GM11168 (cell line): ENCODE measurements around the gene FRMD4A.

Experiments used
- in situ Hi-C: fragments of 300-500 bp; cut with MboI; formaldehyde crosslinking; loops from one replicate; pipeline ENCODE4 v1.12.0; 2022; ENCODE audit warnings: low sequenced_read_pairs; ENCODE audit not compliant: unreplicated experiment

The FRMD4A gene

DNA sequence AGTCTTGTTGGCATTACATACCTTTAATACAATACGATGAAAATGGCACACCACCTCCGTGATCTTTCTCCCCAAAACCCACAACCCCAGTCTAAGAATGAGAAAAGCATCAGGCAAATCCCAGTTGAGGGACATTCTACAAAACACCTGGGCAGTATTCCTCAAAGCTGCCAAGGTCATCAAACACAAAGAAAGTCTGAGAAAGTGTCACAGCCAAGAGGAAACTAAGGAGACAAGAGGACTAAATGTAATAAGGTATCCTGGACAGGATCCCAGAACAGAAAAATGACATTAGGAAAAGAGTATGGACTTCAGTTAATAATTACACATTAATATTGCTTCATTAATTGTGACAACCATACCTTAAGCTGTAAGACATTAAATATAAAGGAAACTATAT lies 14.5 kb upstream of the FRMD4A start:
- in situ Hi-C loops, result no loop called here

DNA sequence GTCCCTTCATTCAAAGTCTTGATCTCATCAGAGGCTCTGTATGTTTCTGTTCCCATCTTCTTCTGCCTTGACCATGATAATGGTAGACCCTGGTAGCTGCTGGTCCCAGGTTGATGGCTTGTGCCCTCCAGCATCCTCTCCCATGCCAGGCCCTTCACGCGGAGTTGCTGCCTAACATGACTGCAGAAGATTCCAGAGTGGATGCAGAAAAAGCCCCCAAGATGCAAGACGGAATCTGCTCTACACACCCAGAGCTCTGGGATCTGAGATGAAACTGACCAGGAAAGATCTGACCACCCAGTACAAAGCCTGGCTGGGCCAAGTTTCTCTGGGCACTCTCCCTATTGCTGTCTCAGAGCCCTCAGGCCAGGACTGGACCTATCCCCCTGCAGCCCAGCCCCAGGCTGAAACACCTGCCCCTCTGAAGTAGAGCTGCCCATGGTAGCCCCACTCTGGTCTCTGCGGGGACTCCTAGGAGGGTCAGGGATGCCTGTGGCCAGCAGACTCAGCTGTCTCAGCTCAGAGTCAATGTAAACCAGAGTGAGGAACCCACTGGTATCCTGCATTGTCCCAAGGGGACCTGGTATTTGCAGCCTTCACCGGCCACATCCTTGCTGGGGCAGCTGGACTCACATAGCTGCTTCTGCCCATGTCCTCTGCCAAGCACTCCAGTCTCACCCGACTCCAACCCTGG lies 9.5 kb upstream of the FRMD4A start:
- in situ Hi-C loops, result no loop called here

DNA sequence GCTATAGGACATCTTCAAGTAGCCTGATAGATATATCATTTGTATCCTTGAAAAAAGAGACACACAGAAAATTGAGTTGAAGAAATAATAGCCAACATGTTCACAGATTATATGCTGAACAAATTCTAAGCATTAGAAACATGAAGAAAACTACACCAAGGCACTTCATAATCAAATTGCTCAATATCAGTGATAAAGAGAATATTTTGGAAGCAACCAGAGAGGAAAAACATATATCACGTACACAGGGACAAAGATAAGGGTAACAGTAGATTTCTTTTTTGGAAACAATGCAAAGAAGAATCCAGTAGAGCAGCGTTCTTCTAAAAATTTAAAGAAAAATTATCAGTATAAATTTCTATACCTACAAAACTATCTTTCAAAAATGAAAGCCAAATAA lies 6.0 kb upstream of the FRMD4A start:
- in situ Hi-C loops, result no loop called here

DNA sequence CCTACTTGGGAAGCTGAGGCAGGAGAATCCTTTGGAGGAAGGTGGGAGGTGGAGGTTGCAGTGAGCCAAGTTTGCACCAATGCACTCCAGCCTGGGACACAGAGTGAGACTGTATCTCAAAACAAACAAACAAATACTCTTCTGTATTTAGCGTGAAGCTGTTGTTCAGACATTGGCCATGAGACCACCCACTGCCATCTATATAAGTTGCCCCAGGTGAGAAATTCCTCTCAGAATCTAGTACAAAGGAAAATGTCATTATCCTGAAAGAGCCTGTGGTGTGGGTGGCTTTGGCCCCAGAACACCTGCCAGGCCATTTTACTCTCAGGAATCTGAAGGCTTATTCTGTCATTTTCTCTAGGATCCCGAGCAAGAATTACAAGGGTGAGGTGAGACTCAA lies 4.0 kb upstream of the FRMD4A start:
- in situ Hi-C loops, result no loop called here

DNA sequence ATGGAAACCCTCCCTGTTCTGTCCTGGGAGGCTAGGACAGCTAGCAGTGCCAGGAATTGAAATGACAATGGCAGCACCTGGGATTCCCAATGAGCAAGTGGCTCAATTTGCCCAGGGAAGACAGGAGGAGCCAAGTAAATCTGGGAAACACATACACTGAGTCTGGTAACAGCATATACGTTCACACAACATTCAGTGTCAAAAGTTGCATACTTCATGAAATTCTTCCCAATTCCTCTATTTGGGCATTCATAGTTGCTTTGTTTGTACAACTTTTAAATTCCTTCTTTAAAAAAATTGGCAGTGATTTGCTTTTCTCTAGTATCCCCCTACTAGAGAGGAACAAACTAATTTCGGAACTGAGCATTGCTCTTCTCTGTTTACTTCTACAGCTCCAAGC lies 2.9 kb upstream of the FRMD4A start:
- in situ Hi-C loops, result no loop called here

DNA sequence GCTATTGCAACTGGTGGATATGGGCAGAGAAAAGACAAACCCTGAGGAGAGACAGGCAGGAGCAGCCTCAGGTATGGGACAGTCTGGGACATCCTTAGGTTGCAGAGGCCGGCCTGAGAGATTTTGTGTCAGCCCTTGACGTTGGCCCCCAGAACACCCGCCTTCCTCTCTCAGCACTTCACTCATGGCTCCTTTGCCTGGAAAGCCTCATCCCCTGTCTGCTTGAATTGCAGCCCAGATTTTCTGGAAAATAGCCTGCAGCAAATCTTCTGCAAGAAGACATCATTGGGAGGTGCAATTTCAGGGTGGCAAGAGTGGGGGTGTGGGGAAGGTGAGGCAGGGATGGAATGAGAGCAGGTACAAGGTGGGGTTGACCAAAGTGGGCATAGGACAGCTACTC lies 2.2 kb upstream of the FRMD4A start:
- in situ Hi-C loops, result no loop called here

DNA sequence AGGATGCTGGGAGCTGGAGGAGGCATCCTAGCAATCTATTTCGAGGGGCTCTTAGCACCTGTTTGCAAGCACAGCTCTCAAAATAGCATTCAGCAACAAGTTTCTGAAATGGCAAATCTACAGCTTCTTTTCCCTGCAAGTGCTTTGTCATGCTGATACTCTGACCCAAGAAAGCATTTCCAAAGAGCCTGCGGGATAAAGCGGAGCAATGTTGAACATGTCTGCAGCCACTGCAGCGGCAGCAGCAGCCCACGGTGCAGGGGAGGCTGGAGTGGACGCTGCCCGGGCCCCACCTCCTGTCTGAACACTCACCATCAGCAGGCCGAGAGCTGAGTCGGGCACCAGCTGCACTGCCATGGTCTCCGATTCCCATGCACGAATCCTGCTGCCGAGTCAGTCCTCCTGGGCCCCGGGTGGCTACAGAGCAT lies 964 bp downstream of the FRMD4A start:
- in situ Hi-C loops, result no loop called here

DNA sequence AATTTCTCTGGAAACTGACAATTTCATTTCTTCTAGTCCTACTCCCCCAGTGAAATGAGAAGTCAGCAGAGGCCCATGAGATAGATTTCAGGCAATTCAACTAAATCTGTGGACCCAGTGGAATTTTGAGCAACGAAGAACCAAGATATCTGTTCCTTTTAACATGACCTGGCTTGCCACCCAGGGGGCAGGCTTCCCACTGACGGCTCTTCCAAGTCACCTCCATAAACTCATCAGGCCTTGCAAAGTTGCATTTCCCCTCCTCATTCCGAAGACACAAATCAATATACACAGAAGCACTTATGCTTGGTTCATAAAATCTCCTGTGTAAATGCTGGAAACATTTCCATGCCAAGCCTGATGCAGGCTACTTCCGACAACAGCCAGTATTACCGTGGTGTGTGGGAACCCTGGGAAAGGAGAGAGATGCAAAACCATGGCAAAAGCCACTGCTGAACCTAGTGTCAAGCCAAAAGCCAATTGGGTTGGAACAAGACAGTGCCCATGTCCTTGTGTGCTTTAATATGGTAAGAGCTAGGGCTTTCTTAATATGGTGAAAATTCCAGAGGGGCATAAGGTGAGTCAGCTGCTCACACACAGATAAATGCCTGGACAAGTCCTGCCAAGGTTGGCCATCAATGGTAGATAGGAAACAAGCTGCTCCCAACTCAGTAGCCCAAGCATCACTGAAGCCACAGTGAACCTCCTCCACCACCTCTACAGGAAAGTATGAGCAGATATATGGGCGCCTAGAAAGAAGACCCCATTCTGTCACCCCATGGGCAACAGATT lies 1.6 kb downstream of the FRMD4A start:
- in situ Hi-C loops, result no loop called here

DNA sequence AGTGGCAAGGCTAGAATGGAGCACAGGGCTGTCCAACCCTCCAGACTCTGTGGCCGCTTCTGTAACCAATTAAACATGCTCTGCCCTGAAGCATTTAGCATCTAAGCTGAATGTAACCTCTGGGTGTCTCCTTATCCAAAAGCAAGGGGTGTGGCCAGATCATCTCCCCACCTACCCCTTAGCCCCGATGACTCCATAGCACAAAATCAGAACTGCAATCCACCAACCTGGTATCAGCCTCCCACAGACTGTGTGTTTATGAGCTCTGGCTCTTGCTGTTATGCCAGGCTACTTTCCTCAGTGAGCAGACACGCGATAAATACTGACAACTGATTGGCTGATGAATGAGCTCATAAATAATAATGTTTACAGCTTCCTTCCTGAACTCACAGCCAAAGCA lies 3.2 kb downstream of the FRMD4A start:
- in situ Hi-C loops, result no loop called here

DNA sequence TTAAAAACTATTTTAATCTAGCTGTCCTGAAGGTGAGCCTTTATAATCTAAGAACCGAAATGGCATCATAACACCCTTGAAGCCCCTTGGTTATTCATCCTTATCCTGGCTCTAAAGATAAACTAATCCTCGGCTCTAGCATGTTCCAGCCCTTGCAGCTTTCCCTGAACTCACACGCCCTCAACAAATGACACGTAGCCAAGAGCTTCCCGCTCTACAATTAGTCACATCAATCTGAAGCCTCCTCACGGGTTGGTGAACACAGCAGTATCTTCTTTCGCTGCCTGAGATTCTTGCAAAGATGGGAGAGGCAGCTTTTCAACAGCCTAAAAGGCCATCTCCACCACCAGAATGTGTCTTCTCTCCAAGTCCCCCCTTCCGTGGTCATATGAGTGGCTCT lies 4.1 kb downstream of the FRMD4A start:
- in situ Hi-C loops, result no loop called here

DNA sequence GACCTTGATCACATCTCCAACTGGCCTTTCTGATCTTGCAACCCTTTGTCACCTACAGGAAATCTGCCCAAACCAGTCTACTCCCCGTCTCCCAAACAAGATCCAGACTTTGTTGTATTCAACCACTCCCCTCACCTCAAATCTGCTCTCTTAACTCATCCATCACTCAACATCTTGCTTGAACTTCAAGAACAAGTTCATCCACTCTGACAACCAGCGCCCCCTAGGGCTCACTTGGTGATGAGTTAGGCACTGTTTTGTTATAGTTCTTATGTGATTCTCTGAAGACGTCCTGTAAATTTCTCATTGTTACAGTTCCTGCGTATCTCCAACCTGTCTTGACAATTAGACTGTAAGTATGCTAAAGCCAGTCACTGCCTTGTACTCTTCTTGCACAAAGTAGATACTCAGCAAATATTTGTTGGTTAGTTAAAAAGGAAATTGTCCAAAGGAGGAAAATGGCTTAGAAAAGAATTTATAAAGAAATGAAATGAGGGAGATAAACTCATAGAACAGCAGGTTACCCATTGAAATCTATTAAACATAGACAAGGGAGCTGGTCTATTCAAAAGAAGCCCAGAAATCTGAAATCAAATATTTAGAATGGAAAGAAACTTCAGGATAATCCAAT lies 5.3 kb downstream of the FRMD4A start:
- in situ Hi-C loops, result no loop called here

DNA sequence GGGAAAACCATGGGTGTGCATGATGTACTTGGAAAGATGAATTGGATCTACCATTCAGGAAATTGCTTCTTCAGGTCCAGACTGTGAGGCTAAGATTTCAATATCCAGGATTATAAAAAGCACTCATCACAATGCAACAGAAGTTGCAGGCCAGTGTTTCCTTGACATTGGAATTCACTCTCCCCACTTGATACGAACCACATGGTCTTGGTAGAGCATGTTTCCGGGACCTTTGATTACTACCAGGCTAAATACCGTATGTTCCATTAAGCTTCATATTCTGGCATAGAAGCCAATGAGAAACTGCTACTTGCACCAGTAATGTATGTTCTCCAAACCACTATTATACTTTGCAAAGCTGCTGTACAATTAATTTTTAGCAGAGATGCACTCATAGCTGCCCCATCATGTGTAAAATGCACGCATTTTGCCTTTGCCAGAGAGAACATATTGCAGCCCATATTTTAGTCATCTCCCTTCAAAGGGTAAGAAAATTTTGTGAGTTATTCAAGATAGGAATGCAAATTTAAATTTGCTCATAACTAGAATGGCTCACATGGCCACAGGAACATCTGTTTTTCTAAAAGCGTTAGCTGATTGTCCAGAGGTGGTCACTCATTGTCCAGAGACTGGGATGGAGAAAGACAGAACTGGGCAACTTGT lies 8.1 kb downstream of the FRMD4A start:
- in situ Hi-C loops, result no loop called here

DNA sequence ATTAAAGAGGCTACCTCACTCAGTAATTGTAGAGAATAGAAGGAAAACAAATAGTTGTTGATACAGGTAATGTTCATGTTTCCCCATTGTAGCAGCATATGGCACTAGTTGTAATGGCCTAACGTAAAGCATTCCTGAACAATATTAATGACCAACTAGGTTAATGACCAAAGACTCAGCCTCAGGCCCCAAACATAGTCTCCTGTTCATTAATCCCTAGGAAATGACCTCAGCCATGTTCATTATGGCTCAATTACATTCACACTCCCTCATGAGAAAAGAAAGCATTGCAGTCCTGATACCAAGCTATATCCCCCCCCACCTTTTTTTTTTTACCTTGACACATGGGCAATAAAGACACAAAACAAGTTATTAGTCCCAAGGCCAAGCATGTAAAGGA lies 12.7 kb downstream of the FRMD4A start:
- in situ Hi-C loops, result no loop called here

DNA sequence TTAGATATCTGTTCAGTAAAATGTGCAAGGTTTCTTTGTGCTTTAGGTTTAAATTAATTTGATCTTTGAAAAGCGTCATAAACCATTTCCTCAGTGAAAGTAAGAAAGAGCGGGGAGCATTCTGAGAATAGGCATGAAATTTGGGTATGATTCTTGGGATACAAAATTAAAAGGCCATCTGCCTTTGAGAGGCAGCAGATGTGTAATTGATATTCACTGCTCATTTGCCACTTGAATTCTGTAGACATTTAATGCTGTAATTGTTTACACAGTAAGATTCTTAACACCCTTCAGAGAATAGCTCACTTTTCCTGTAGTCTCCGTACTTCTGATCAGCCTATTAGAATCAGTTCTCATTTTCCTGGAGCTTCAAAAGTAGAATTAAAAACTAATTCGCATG lies 18.7 kb downstream of the FRMD4A start:
- in situ Hi-C loops, result no loop called here

DNA sequence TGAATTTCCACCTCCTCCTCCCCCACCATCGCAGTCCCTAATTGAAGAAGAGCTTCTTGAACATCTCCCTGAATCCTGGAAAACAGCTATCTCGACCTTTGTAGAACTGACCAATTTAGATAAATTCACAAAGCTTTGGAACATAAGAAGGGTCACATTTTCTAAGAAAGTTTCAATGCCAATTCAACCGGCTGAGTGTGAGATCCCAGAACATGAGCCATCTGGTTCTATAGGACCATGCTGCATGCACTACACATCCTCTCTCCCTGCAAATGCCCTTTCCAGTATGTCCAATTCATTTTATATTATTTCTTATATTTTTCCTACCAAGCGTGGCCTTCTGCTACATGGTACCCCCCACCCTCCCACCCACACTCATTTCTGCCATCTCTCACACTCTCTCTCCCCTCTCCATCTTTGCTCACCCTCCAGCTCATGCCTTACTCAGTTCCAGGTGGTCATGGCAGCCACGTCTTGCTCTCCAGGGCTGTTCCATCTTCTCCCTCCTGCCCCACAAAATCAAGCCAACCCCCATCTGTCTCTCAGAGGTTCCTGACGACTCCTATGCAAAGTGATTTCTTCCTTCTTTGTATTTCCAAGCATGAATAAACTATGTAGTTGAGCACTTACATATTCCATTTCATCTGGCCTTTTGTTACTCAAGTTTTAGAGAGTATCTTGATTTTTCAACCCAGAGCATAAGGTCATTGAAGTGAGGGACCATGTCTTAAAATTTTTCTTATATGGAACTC lies 19.3 kb downstream of the FRMD4A start:
- in situ Hi-C loops, result no loop called here

DNA sequence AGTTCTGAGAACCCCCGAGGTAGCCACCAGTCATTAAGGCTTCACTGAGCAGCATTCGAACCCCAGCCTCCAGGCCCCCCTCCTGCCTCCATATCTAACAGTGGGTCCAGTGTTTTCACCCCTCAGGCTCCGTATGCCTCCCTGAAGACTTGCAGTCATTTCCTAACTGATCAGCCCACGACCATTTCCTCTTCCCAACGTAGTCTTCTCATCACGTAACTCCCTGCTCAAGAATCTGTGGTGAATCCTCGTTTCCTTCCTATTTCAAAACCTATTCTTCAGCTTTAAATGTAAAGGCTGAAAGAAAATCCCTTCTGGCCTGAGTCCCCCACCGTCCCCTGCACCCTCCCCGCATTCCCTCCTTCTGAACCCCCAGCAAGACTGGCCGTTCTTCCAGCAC lies 21.1 kb downstream of the FRMD4A start:
- in situ Hi-C loops, result no loop called here

DNA sequence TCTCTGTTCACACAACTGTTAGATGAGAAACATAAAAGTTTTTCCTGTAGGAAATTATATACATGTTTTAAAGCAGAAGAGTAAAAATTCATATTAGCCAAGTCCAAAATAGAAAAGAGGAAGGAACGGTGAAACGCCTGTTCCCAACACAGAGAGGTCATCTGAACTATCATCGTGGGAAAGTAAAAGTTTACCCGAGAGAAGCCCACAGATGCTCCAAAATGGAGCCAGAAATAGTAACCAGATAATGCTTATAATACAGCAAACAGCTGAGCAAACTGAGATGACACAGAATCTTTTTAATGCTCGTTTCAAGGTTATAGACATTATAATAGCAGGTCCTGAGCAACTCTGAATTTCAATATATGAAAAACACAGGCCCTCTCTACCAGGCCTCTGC lies 24.5 kb downstream of the FRMD4A start:
- in situ Hi-C loops, result no loop called here

DNA sequence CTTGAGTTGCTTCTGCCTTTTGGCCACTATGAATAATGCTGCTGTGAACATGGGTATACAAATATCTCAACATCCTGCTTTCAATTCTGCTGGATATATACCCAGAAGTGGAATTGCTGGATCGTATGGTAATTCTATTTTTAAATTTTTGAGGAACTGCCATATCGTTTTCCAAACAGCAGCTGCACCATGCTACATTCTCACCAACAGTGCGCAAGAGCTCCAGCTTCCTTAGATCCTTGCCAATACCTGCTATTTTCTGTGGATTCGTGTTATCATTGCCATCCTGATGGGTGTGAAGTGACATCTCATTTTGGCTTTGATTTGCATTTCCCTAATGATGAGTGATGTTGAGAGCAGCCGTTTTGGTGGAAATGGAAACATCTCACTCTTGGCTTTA lies 26.7 kb downstream of the FRMD4A start:
- in situ Hi-C loops, result no loop called here

DNA sequence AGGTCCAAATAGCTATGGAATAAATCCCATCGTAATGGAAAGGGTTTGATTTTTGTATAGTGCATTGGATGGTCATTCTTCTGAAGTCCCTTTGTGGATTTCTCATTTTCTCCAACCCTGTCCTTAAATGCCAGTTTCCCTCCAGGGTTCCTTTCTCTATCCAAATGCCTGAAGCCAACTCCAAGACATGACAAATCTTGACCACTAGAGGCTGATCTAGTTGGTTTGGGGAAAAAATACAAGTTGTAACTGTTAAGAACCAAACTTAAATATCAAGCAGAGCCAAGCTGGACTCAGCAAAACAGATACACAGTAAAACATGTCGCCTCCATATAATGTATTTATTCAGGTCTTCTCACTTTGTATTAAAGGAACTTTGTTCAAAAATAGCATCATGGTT lies 28.7 kb downstream of the FRMD4A start:
- in situ Hi-C loops, result no loop called here

DNA sequence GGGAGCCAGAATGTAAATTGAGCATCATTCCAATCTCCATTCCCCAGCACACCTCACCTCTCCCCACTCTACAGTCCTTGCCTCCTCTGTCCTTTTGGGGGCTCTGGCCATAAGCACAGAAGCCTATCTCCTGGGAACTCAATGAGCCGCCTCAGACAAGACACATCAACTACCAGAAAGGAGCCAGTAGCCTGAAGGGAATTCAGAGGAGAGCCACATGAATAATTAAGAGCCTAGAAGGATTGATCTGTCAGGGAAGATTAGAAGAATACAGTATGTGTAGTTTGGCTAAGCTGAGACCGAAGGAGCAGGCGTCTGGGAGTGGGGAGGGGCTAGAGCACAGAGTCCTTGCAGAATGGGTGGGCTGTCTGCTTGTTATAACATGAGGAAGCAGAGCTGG lies 31.2 kb downstream of the FRMD4A start:
- in situ Hi-C loops, result no loop called here
